Measurements from ENCODE around the gene ZFP36L1. TPM values are rescaled to one million over a fixed set of nuclear protein-coding genes. Genes with fewer than 3 reads are reported as not detected.

The ZFP36L1 gene
- total RNA-seq, 1 experiment from 2014 or later: 304 TPM

DNA sequence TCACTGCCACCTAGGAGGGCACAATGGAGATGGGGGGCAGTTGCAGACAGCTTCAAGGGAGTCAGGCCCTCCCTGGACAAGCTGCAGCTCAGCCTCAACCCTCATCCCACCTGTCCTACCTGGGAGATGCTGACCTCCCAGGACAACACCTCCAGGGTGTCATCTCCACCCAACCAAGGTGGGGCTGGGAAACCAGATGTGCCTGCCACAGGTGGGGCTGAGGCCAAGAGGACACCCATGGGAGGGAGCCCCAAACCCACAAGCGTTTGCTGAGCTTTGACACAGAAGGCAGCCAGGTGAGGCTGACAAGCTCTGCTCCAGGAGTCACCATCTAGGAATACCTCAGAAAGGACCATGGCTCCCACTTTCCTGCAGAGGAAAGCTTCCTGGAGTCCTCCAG is 31.5 kb downstream of the ZFP36L1 start (continued):
- TF ChIP-seq, protein P1, sequence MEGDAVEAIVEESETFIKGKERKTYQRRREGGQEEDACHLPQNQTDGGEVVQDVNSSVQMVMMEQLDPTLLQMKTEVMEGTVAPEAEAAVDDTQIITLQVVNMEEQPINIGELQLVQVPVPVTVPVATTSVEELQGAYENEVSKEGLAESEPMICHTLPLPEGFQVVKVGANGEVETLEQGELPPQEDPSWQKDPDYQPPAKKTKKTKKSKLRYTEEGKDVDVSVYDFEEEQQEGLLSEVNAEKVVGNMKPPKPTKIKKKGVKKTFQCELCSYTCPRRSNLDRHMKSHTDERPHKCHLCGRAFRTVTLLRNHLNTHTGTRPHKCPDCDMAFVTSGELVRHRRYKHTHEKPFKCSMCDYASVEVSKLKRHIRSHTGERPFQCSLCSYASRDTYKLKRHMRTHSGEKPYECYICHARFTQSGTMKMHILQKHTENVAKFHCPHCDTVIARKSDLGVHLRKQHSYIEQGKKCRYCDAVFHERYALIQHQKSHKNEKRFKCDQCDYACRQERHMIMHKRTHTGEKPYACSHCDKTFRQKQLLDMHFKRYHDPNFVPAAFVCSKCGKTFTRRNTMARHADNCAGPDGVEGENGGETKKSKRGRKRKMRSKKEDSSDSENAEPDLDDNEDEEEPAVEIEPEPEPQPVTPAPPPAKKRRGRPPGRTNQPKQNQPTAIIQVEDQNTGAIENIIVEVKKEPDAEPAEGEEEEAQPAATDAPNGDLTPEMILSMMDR (IDR thresholded peaks at IDR 0.05 in 2 of 3, conservative IDR thresholded peaks at IDR 0.05 in 1 of 3; ENCODE audit: borderline replicate concordance in 1 of 3, insufficient read depth in 1 of 3, low read depth in 2 of 3, low read length in 2 of 3): no peak

DNA sequence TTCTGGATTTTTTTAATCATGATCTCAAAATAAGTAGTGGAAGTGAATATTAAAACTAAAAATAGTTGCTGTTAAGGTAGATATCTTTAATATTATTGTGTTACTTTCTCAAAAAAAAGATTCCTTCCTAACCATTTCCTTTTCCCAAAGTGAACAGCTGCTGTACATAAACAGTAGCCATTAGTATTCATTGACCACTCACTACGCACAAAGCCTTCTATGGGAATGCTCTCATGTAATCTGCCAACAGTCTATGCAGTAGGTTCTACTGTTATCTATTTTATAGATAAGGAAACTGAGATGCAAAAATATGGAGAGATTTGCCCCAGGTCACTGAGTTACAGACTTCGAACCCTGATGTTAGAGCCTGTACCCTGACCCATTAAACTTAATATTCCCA is 32.1 kb downstream of the ZFP36L1 start:
- DNase-seq (ENCODE audit: low read depth, low spot score): no peak
- Histone ChIP-seq H3K4me2 (ENCODE audit: low read length) (no peak overlapping the region), H3K36me3 (ENCODE audit: control insufficient read depth in 1 of 2, insufficient read depth in 2 of 2, low read length in 2 of 2) (no peaks in the 10 kb centered on the region), H3K4me1 (ENCODE audit: control insufficient read depth in 1 of 2, insufficient read depth in 2 of 2, low read length in 2 of 2) (peaks cover 5 to 14% of the 10 kb centered on the region in 2 experiments; a peak in 2 of 4 replicates), H3K9ac (ENCODE audit: low read length) (no peak overlapping the region), H3K27ac (ENCODE audit: low read depth, low read length) (no peak overlapping the region), H3K4me3 (replicated peaks in 1 of 2; ENCODE audit: low read depth in 1 of 2, low read length in 2 of 2) (no peak overlapping the region), H4K20me1 (ENCODE audit: insufficient read depth) (no peaks in the 10 kb centered on the region), H3K27me3 (ENCODE audit: insufficient read depth, low read length) (no peaks in the 10 kb centered on the region), H2AFZ (ENCODE audit: low read depth, low read length, poor library complexity, severe bottlenecking) (no peak overlapping the region), H3K79me2 (ENCODE audit: insufficient read depth, low read length) (no peaks in the 10 kb centered on the region), H3K9me3 (ENCODE audit: control insufficient read depth in 1 of 2, insufficient read depth in 1 of 2, low read depth in 1 of 2, low read length in 2 of 2) (no peaks in the 10 kb centered on the region), H3K9me2 (ENCODE audit: insufficient read depth) (no peaks in the 10 kb centered on the region)
- intact Hi-C loops (cut with micrococcal nuclease): no loop called here
- RAD21 ChIA-PET (ENCODE audit: low non-redundant PET in 1 of 2, low total read pairs in 2 of 2, uncharacterized antibody in 2 of 2, unreplicated experiment in 2 of 2): no interaction called here
- TF ChIP-seq ZNF274 (IDR thresholded peaks at IDR 0.05; ENCODE audit: low read depth, low read length) (no peak), SRF (IDR thresholded peaks at IDR 0.05; ENCODE audit: low read depth) (no peak), ELF1 (IDR thresholded peaks at IDR 0.05; ENCODE audit: borderline replicate concordance, low read depth) (no peak), TCF7L2 (IDR thresholded peaks at IDR 0.05; ENCODE audit: borderline replicate concordance, extremely low read depth, insufficient read depth, insufficient read length) (no peak), RAD21 (IDR thresholded peaks at IDR 0.05; ENCODE audit: low read depth) (no peak)
- TF ChIP-seq, protein P2, sequence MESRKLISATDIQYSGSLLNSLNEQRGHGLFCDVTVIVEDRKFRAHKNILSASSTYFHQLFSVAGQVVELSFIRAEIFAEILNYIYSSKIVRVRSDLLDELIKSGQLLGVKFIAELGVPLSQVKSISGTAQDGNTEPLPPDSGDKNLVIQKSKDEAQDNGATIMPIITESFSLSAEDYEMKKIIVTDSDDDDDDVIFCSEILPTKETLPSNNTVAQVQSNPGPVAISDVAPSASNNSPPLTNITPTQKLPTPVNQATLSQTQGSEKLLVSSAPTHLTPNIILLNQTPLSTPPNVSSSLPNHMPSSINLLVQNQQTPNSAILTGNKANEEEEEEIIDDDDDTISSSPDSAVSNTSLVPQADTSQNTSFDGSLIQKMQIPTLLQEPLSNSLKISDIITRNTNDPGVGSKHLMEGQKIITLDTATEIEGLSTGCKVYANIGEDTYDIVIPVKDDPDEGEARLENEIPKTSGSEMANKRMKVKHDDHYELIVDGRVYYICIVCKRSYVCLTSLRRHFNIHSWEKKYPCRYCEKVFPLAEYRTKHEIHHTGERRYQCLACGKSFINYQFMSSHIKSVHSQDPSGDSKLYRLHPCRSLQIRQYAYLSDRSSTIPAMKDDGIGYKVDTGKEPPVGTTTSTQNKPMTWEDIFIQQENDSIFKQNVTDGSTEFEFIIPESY (IDR thresholded peaks at IDR 0.05; ENCODE audit: extremely low read depth, insufficient replicate concordance, low read length): no peak
- TF ChIP-seq, protein P3, sequence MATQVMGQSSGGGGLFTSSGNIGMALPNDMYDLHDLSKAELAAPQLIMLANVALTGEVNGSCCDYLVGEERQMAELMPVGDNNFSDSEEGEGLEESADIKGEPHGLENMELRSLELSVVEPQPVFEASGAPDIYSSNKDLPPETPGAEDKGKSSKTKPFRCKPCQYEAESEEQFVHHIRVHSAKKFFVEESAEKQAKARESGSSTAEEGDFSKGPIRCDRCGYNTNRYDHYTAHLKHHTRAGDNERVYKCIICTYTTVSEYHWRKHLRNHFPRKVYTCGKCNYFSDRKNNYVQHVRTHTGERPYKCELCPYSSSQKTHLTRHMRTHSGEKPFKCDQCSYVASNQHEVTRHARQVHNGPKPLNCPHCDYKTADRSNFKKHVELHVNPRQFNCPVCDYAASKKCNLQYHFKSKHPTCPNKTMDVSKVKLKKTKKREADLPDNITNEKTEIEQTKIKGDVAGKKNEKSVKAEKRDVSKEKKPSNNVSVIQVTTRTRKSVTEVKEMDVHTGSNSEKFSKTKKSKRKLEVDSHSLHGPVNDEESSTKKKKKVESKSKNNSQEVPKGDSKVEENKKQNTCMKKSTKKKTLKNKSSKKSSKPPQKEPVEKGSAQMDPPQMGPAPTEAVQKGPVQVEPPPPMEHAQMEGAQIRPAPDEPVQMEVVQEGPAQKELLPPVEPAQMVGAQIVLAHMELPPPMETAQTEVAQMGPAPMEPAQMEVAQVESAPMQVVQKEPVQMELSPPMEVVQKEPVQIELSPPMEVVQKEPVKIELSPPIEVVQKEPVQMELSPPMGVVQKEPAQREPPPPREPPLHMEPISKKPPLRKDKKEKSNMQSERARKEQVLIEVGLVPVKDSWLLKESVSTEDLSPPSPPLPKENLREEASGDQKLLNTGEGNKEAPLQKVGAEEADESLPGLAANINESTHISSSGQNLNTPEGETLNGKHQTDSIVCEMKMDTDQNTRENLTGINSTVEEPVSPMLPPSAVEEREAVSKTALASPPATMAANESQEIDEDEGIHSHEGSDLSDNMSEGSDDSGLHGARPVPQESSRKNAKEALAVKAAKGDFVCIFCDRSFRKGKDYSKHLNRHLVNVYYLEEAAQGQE (IDR thresholded peaks at IDR 0.05; ENCODE audit: low read depth): no peak
- CTCF ChIA-PET: no interaction called here
- no peak for ATAC-seq
- no TSS peak for BruUV-seq (replicated peaks)
- POLR2A ChIA-PET: no interaction called here
